ENCODE results near the gene SBF2.
A peak's percentile ranks its signal among the peaks of the same experiment; 100 is the strongest.

SBF2 gene

DNA sequence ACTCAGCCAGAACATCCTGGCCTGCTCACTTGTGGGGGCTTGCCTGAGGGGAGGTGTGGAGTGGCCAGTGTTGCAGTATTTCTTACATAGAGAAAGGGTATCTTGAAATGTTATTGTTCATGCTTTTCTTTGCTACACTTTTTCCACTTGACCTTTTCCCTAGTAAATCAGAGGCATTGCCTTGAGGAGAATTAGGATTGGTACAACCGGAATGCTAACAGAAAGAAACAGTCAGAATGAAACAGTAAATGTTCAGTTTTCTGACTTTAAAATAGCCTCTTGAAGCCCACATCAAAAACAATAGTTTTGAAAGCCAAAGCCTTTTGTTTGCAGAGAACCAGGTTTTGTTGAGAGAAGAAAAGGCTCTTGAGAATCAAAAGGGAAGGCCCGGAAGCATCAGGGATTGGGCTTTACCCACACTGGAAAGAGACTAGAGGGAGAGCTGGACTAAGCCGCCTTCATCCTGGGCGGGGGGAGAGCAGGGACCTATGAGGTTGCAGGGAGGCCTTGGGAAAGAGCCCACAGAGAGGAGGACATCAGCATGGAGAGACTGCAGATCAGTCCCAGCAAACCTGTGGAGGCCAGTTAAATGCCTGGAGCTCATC, 23.2 kb upstream of the SBF2 start:
- peak in 1 of 2 experiments; percentile 12 for DNase-seq

- no peak for DNase-seq
These were observed 21.1 kb upstream of the SBF2 start for GRCh38 chr11:10315083-10315482.

- peak in 1 of 2 experiments; percentile 18 for DNase-seq
These were observed 20.4 kb upstream of the SBF2 start for GRCh38 chr11:10314199-10315072.

DNA sequence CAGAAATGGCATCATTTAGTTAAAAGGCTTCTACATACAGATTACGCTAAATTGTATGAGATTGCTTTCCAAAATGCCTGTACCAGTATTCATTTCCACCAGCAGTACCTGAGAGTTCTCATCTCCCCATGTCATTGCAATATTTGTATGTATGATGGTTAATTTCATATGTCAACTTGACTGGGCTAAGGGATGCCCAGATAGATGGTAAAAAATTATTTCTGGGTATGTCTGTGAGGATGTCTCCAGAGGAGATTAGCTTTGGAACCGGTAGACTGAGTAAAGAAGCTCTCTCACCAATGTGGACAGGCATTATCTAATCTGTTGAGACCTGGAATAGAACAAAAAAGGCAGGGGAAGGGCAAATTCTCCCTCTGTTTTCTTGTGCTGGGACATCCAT, 17.8 kb upstream of the SBF2 start:
- no peak for DNase-seq

- DNase-seq, result no peak
These were observed 16.4 kb upstream of the SBF2 start for GRCh38 chr11:10310301-10310841.

- DNase-seq, result no peak
These were observed 15.4 kb upstream of the SBF2 start for GRCh38 chr11:10309163-10310093.

DNA sequence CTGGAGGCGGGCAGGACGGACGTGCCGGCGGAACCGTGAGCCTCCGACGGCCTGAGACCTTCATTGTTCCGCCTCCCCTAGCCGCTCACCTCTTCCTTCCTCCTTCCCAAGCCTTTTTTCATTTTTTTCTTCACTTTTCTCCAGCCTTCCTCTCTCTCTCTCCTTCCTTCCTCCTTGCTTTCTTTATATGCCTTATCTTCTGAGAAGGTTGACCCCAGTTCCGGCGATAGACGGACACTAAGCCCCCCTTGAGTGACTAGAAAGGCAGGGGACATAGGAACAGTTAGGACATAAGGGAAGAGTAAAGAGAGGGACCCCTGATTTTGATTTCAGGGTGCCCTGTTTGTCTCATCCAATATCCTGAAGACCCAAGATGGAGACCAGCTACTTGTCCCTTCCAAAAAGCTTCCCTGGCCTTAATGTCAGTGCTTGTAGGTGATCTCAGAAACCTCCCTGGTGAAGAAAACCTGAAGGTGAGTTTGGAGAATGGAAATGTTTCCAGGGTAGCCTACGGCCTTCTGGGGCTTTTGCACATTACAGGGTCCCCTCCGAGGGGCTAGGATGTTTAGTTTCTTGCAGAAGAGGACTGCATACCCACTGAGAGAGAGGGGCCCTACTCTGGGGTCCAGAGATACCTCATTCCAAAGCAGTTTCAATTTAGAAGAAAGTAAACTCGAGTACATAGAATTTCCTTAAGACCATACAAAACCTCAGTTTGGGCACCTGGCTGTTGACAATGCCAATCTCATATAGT, 14.4 kb upstream of the SBF2 start:
- no peak for DNase-seq

DNA sequence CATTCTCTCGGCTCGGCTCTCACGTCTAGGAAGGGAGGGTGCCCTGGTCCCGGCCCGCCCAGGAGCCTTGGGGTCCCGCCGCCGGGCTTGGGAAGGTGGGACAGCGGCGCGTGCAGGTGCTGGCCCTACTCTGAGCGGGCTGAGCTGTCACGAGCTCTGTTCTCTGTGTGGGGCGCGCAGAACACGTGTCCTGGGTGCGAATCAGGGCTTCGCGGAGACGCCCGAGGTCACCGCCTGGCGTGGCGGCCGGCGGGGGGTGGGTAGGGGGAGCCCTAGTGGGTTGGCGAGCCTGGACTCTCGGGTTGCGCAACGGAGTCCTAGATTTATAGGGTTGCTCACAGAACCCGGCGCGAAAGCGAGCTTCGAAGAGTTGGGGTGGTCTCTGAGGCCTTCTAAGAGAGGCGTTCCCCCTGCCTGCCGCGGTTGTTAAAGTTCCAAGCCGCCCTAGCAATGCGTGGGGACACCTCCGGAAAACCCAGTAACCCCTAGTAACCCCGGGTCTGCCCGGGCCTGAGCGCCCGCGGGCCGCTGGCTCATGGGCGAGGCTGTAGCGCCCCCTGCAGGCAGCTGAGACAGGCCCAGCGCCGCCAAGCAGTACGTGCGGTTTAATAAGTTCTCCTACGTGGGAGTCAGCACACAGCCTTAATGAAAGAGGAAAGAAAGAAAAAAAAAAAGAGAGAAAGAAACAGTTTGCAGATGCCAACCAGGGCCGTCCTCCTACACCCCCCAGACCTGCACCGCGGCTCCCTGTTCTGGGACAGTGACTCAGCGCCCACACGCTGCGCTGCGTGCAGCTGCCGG, 13.6 kb upstream of the SBF2 start:
- peak in 1 of 2 experiments; percentile 45 for DNase-seq

DNA sequence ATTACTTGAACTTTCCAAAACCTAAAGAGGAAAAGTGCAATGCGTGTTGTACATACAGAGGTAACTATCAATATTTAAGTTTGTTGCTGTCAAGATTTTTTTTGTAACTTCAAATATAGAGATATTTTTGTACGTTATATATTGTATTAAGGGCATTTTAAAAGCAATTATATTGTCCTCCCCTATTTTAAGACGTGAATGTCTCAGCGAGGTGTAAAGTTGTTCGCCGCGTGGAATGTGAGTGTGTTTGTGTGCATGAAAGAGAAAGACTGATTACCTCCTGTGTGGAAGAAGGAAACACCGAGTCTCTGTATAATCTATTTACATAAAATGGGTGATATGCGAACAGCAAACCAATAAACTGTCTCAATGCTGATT, 13.0 kb upstream of the SBF2 start:
- DNase-seq, result no peak

DNA sequence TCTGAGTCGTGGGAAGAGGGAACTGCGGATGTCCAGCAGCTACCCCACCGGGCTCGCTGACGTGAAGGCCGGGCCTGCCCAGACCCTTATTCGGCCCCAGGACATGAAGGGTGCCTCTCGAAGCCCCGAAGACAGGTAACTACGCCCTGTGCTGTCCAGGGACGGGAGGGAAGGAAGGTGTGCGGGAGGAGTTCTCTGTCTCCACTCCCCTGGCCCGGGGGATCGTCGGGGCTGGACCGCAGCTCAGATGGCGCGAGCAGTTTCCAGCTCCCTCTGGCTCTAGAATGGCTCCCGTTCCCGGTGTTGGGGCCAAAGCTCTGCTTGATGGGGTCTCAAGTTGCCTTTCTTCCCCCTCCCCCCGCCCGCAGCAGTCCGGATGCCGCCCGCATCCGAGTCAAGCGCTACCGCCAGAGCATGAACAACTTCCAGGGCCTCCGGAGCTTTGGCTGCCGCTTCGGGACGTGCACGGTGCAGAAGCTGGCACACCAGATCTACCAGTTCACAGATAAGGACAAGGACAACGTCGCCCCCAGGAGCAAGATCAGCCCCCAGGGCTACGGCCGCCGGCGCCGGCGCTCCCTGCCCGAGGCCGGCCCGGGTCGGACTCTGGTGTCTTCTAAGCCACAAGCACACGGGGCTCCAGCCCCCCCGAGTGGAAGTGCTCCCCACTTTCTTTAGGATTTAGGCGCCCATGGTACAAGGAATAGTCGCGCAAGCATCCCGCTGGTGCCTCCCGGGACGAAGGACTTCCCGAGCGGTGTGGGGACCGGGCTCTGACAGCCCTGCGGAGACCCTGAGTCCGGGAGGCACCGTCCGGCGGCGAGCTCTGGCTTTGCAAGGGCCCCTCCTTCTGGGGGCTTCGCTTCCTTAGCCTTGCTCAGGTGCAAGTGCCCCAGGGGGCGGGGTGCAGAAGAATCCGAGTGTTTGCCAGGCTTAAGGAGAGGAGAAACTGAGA, 12.2 kb upstream of the SBF2 start:
- DNase-seq, result no peak

GRCh38 chr11:10305262-10305963, 11.4 kb upstream of the SBF2 start:
- DNase-seq, result no peak

GRCh38 chr11:10304495-10305261, 10.7 kb upstream of the SBF2 start, which contains the start of gene ADM:
ADM (plus strand) TSS chr11:10305073; CDS start chr11:10305701, 628 bp downstream.
- peak; percentile 52 to 67 for DNase-seq

GRCh38 chr11:10303558-10304363, 9.7 kb upstream of the SBF2 start:
- no peak for DNase-seq

DNA sequence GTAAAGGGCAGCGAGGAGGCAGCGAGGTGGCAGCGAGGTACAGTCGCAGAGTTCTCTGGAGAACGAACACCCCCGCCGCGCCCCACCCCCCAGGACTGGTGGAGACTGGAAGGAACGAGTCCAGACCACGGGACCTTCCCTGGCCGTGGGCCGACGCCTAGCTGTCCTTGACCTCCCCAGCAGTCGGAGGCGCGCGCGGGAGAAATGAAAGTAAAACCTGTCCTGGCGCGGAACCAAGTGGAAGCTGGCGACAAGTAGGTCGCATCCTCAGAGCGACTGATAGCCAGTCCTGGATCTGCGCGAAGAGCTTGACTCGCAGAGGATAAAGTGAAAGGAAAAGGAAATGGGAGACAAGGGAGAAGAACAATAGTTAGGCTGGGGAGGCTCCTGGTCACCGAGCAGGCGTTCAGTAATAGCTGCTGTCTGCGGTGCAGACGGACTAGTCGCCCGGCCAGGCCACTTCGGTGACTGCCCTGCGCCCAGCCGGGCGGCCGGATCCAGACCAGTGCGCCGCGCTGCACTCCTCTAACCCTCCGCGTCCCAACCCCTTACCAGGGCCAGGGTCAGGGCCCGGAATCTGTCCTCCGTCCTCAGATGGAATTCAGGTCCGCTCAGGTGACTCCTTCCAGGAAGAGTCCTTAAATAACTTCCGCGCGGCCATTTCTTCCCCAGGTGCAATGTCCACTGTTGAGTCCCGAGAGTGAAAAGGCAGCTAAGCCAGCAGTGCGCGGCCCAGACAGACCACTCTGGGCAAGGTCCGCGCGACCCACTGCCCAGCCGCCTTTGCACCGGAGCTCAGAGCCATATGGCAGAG, 8.9 kb upstream of the SBF2 start:
- peak in 1 of 2 experiments; percentile 41 for DNase-seq

DNA sequence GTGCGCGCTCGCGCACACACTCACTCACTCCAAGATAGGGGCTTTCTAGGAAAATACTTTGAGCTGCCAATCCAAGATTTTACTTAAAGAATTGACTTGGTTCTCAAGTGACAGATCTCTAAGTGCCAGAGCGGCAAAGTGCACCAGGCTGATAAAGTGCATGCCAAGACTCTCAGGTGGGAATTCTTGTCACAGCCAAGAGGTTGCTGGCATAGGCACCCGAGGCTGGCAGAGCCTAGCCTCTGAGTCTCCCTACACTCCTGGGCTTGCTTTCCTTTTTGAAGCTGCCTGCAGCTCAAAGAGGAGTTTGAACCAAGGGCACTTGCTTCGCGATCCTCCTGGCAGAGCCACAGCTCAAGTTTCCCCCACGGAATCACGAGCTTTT, 8.3 kb upstream of the SBF2 start:
- DNase-seq, result no peak

- DNase-seq, result no peak
These were observed 7.8 kb upstream of the SBF2 start for GRCh38 chr11:10301656-10302358.
